C1 segment of cervical spinal cord (tissue), 14 donors: ENCODE measurements around the gene JPH2.

Experiments used
- DNase-seq, 14 donors: peaks; one replicate each; lab custom pipeline; 2025; lab: John Stamatoyannopoulos, UW

The JPH2 gene

GRCh38 chr20:44102582-44102981, 84.4 kb downstream of the JPH2 start:
- DNase-seq: no peak

- DNase-seq: no peak
Observed at GRCh38 chr20:44099832-44100231, 87.2 kb downstream of the JPH2 start.

GRCh38 chr20:44098657-44099056, 88.3 kb downstream of the JPH2 start:
- no peak for DNase-seq

- no peak for DNase-seq
Observed at GRCh38 chr20:44098256-44098630, 88.7 kb downstream of the JPH2 start.

- DNase-seq: no peak
Observed at GRCh38 chr20:44097521-44098255, 89.3 kb downstream of the JPH2 start.

- no peak for DNase-seq
Observed at GRCh38 chr20:44095831-44096230, 91.2 kb downstream of the JPH2 start.

- no peak for DNase-seq
Observed at GRCh38 chr20:44093249-44093582, 93.8 kb downstream of the JPH2 start.

GRCh38 chr20:44092551-44093248, 94.3 kb downstream of the JPH2 start:
- no peak for DNase-seq

- no peak for DNase-seq
Observed at GRCh38 chr20:44091026-44091425, 96.0 kb downstream of the JPH2 start.

GRCh38 chr20:44089987-44090674, 96.9 kb downstream of the JPH2 start:
- DNase-seq: no peak

GRCh38 chr20:44087857-44088120, 99.2 kb downstream of the JPH2 start:
- DNase-seq: no peak

- DNase-seq: peak in 2 of 14 donors; percentile 11 to 16
Observed at GRCh38 chr20:44087051-44087856, 99.7 kb downstream of the JPH2 start.

- no peak for DNase-seq
Observed at GRCh38 chr20:44085616-44086434, 101.2 kb downstream of the JPH2 start.

GRCh38 chr20:44084891-44085290, 102.1 kb downstream of the JPH2 start:
- no peak for DNase-seq

- DNase-seq: no peak
Observed at GRCh38 chr20:44084439-44084838, 102.5 kb downstream of the JPH2 start.

- DNase-seq: peak in 1 of 14 donors; percentile 40
Observed at GRCh38 chr20:44083220-44083933, 103.6 kb downstream of the JPH2 start.

- no peak for DNase-seq
Observed at GRCh38 chr20:44081888-44082287, 105.1 kb downstream of the JPH2 start.

- DNase-seq: no peak
Observed at GRCh38 chr20:44081476-44081875, 105.5 kb downstream of the JPH2 start.

GRCh38 chr20:44080646-44081267, 106.2 kb downstream of the JPH2 start:
- peak in 10 of 14 donors; percentile 19 to 59 (median 43) for DNase-seq

GRCh38 chr20:44080064-44080463, 106.9 kb downstream of the JPH2 start:
- no peak for DNase-seq
